Astrocyte (in vitro differentiated cells and primary cell): ENCODE data around the gene CALM3.

Experiments
- EZH2 ChIP-seq: IDR thresholded peaks from 2 replicates; pipeline ENCODE4 v1.6.1; 2012; ENCODE audit warnings: mild to moderate bottlenecking, low read length, inconsistent platforms; ENCODE audit not compliant: insufficient read depth
- TF ChIP-seq, protein P1 (sequence below): IDR thresholded peaks from 2 replicates; pipeline ENCODE4 v1.5.1; 2011; ENCODE audit warnings: low read depth, mild to moderate bottlenecking, inconsistent platforms, low read length, moderate library complexity; ENCODE audit not compliant: insufficient read depth

DNA sequence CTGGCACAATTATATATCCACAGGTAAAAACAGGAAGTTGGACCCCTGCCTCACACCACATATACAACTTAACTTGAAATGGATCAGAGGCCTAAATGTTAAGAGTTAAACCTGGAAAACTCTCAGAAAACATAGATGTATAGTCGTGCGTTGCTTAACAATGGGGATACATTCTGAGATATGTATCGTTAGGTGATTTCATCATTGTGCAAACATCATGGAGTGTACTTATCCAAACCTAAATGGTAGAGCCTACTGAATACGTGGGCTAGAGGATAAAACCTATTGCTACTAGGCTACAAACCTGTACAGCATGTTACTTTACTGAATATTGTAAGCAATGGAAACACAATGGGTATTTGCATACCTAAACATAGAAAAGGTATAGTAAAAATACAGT lies 14.8 kb upstream of the CALM3 start:
- TF ChIP-seq, protein P1, sequence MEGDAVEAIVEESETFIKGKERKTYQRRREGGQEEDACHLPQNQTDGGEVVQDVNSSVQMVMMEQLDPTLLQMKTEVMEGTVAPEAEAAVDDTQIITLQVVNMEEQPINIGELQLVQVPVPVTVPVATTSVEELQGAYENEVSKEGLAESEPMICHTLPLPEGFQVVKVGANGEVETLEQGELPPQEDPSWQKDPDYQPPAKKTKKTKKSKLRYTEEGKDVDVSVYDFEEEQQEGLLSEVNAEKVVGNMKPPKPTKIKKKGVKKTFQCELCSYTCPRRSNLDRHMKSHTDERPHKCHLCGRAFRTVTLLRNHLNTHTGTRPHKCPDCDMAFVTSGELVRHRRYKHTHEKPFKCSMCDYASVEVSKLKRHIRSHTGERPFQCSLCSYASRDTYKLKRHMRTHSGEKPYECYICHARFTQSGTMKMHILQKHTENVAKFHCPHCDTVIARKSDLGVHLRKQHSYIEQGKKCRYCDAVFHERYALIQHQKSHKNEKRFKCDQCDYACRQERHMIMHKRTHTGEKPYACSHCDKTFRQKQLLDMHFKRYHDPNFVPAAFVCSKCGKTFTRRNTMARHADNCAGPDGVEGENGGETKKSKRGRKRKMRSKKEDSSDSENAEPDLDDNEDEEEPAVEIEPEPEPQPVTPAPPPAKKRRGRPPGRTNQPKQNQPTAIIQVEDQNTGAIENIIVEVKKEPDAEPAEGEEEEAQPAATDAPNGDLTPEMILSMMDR: no peak
- no peak for TF ChIP-seq EZH2
